GM12878 (cell line): ENCODE measurements around the gene SRD5A1. TPM values are rescaled to one million over a fixed set of nuclear protein-coding genes. Genes with fewer than 3 reads are reported as not detected.

Source experiments
- ATAC-seq: fragments of 200-7000 bp; cut with Tn5 transposase; 3 replicates; pipeline ENCODE4 v1.9.1; 2020; ENCODE audit warnings: mild to moderate bottlenecking, moderate library complexity
- BruUV-seq: library from RNA; stranded (reverse); fragments of 400-500 nt; replicated peaks from 2 replicates; lab custom pipeline; 2021; lab: Mats Ljungman, UMichigan
- CTCF ChIA-PET: fragments of 300-600 bp; sonication (Branson Sonifier 250); formaldehyde crosslinking; extraction: SDS; loops from one replicate; lab custom pipeline; 2021; ENCODE audit warnings: inconsistent platforms; lab: Yijun Ruan, JAX
- POLR2A ChIA-PET: fragments of 350-600 bp; formaldehyde crosslinking; extraction: SDS; loops from one replicate; lab custom pipeline; 2021; ENCODE audit warnings: inconsistent platforms; lab: Charles Lee
- RAD21 ChIA-PET: fragments of 300-600 bp; sonication (Branson Sonifier 250); formaldehyde crosslinking; loops from one replicate; lab custom pipeline; 2023; ENCODE audit warnings: antibody characterized with exemption; ENCODE audit not compliant: unreplicated experiment; lab: Charles Lee
- SMC1A ChIA-PET: fragments of 300-600 bp; sonication (Branson Sonifier 250); formaldehyde crosslinking; loops from one replicate; lab custom pipeline; 2023; ENCODE audit not compliant: unreplicated experiment, uncharacterized antibody; lab: Charles Lee
- DNase-seq: peaks from one replicate; pipeline ENCODE4 v3.0.0-alpha.2; 2011; ENCODE audit warnings: low read depth, low spot score
- FAIRE-seq: peaks from 3 replicates; lab custom pipeline; 2011; peaks lifted over from hg19 to GRCh38; lab: Jason Lieb, UNC
- H2AFZ ChIP-seq: 2 replicates; pipeline ENCODE4 v1.6.0; 2011; ENCODE audit warnings: low read depth, low read length, control low read depth; ENCODE audit not compliant: control insufficient read depth
- H3K27ac ChIP-seq: 2 replicates; pipeline ENCODE4 v1.5.1; 2011; ENCODE audit warnings: control low read depth; ENCODE audit not compliant: control insufficient read depth, insufficient read depth
- H3K27me3 ChIP-seq, 2 experiments: replicated peaks in 1 of 2; 2 replicates each; pipeline versions ENCODE4 v1.6.0 to v1.6.1; 2011; ENCODE audit warnings: low read length in 1 of 2; ENCODE audit not compliant: control insufficient read depth in 2 of 2, insufficient read depth in 2 of 2
- H3K36me3 ChIP-seq, 2 experiments: 2 replicates each; pipeline ENCODE4 v1.5.1; 2011; ENCODE audit warnings: low read length in 1 of 2; ENCODE audit not compliant: control insufficient read depth in 2 of 2, insufficient read depth in 2 of 2
- H3K4me1 ChIP-seq: 2 replicates; pipeline ENCODE4 v1.6.1; 2011; ENCODE audit warnings: mild to moderate bottlenecking, low read length, moderate library complexity, mixed read lengths; ENCODE audit not compliant: control insufficient read depth, insufficient read depth
- H3K4me2 ChIP-seq: 2 replicates; pipeline ENCODE4 v1.6.0; 2011; ENCODE audit warnings: control low read depth; ENCODE audit not compliant: control insufficient read depth, insufficient read depth
- H3K4me3 ChIP-seq: fragments of 200-600 bp; sonication (generic); 2 replicates; pipeline ENCODE4 v1.5.1; 2016
- H3K79me2 ChIP-seq: 2 replicates; pipeline ENCODE4 v1.6.0; 2011; ENCODE audit warnings: low read length; ENCODE audit not compliant: control insufficient read depth, insufficient read depth
- H3K9ac ChIP-seq: 2 replicates; pipeline ENCODE4 v1.8.0; 2011; ENCODE audit warnings: low read length, control low read depth, mixed read lengths; ENCODE audit not compliant: control insufficient read depth, insufficient read depth
- H3K9me3 ChIP-seq: replicated peaks from 3 replicates; pipeline ENCODE4 v1.5.1; 2011; ENCODE audit warnings: mild to moderate bottlenecking, low read length; ENCODE audit not compliant: control insufficient read depth, insufficient read depth
- H4K20me1 ChIP-seq: 2 replicates; pipeline ENCODE4 v1.6.0; 2011; ENCODE audit not compliant: control insufficient read depth, insufficient read depth
- MYB ChIP-seq: fragments of 150-350 bp; IDR thresholded peaks from 2 replicates; pipeline ENCODE4 v1.6.1; 2014; ENCODE audit warnings: mild to moderate bottlenecking, low read depth, low read length, borderline replicate concordance
- PAX8 ChIP-seq: fragments of 450-650 bp; IDR thresholded peaks from 2 replicates; pipeline ENCODE4 v1.6.1; 2017; ENCODE audit warnings: mild to moderate bottlenecking, moderate library complexity
- WGBS: methylation state at CpG from one replicate; pipeline ENCODE4 v1.1.6; 2016; ENCODE audit warnings: low lambda C conversion rate; ENCODE audit not compliant: insufficient replicate concordance, insufficient coverage; ENCODE audit errors: missing lambda C conversion rate; 5-methylcytosine and 5-hydroxymethylcytosine counted together
- in situ Hi-C: fragments of 300-500 bp; cut with MboI; formaldehyde crosslinking; loops from 9 replicates; pipeline ENCODE4 v1.14.3; 2018; ENCODE audit warnings: mixed read lengths
- intact Hi-C: fragments of 100-400 bp; cut with micrococcal nuclease; formaldehyde crosslinking; loops from one replicate; pipeline ENCODE4 v1.14.2; 2022; ENCODE audit not compliant: unreplicated experiment
- polyA plus RNA-seq, 11 experiments: library from polyadenylated mRNA; depleted of rRNA in 4 of 11; unstranded in 6 of 11; stranded (reverse) in 5 of 11; fragments of >200 nt; fragmentation: Nextera tagmentation in 4 of 11; fragmentation: Illumina TruSeq in 1 of 11; extraction: Ambion mirVana in 4 of 11; extraction: Trizol in 1 of 11; gene quantifications; 1 replicate in 1 of 11; 2 replicates in 10 of 11; pipeline versions ENCODE4 v1.2.1 to v1.2.3, GENCODE V29; 2011 to 2016; ENCODE audit warnings: inconsistent platforms in 2 of 11, missing spikeins in 2 of 11, low read depth in 1 of 11
- total RNA-seq, 4 experiments: library from RNA; depleted of rRNA in 3 of 4; stranded (reverse); fragments of >200 nt in 3 of 4; fragmentation: Illumina TruSeq in 1 of 4; extraction: Trizol in 1 of 4; gene quantifications; 2 replicates each; pipeline versions ENCODE4 v1.2.1 to v1.2.3, GENCODE V29; 2013 to 2021
- TF ChIP-seq, protein P1 (sequence below): fragments of 150-350 bp; IDR thresholded peaks from 2 replicates; pipeline ENCODE4 v1.6.1; 2014; ENCODE audit warnings: mild to moderate bottlenecking, low read depth, low read length
- TF ChIP-seq, protein P2 (sequence below): fragments of 450-650 bp; IDR thresholded peaks from 2 replicates; pipeline ENCODE4 v1.6.1; 2016; ENCODE audit warnings: mild to moderate bottlenecking
- TF ChIP-seq, protein P3 (sequence below), 3 experiments: IDR thresholded peaks in 2 of 3; conservative IDR thresholded peaks in 1 of 3; 2 replicates each; pipeline ENCODE4 v1.5.1; 2011; ENCODE audit warnings: low read depth in 3 of 3, low read length in 3 of 3, mild to moderate bottlenecking in 3 of 3, control low read depth in 2 of 3, moderate library complexity in 2 of 3, inconsistent platforms in 1 of 3, mixed read lengths in 1 of 3; ENCODE audit not compliant: control insufficient read depth in 2 of 3, insufficient read depth in 1 of 3; ENCODE audit errors: extremely low read depth in 1 of 3
- TF ChIP-seq, protein P4 (sequence below): fragments of 450-650 bp; formaldehyde crosslinking; IDR thresholded peaks from 2 replicates; pipeline ENCODE4 v1.4.0; 2020; ENCODE audit warnings: mild to moderate bottlenecking, moderate library complexity

SRD5A1 gene
- total and polyA plus RNA-seq, 10 of the 15 experiments (the other 5 are each of a cell fraction or from before 2014, with no cell fraction given): 0.76 to 20.1 (median 12.3) TPM

DNA sequence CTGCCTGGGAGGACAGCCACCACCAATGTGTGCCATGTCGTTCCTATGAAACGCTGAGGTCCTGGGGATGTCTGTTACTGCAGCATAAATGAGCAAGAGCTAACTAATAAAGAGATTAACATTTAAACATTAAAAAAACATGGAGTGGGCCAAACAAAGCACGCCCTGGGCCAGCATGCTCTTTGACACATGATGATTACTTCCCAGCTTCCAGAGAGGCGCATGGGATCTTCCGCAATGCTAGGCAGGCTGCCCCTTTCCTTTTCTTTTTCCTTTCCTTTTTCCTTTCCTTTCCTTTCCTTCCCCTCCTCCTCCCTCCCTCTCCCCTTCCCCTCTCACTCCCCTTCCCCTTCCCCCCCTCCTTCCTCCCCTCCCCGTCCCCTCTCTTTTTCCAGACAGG lies 69.4 kb downstream of the SRD5A1 start:
- no peak for ATAC-seq

DNA sequence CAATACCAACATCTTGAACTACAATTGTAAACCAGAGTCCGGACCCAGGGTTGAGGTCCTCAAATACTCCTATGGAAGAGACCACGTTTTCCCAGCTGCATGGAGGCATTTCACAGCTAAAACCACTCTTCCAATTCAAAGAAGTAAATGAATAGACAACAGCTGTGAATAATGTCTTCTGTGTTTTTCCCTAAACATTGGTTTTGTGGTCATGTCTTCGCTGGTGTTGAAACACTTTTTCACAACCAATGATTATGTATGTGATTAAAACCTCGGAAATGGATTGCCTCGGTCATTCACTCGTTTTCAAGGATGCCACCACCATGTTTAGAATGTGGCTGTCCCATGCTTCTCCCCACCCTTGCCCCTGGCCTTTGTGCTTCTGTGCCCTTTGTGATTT lies 70.6 kb downstream of the SRD5A1 start:
- ChIA-PET RAD21 (no interaction called here), POLR2A (no interaction called here), SMC1A (no interaction called here), CTCF (no interaction called here)
- Histone ChIP-seq H3K27ac (no peak overlapping the region), H3K4me1 (peaks cover 15% of the 10 kb centered on the region), H3K9ac (no peak overlapping the region), H3K4me2 (no peak overlapping the region), H3K79me2 (no peaks in the 10 kb centered on the region), H3K36me3 (no peaks in the 10 kb centered on the region), H3K4me3 (no peak overlapping the region), H4K20me1 (no peaks in the 10 kb centered on the region), H3K9me3 (no peaks in the 10 kb centered on the region), H2AFZ (no peak overlapping the region), H3K27me3 (no peaks in the 10 kb centered on the region; a peak in 1 of 4 replicates)
- FAIRE-seq: no peak
- DNase-seq: no peak
- BruUV-seq: no TSS peak
- intact Hi-C loops (no loop called here), in situ Hi-C loops (no loop called here)
- no peak for ATAC-seq
- 51% methylated on average over 6 of the region's 6 CpGs for WGBS
- TF ChIP-seq, protein P1, sequence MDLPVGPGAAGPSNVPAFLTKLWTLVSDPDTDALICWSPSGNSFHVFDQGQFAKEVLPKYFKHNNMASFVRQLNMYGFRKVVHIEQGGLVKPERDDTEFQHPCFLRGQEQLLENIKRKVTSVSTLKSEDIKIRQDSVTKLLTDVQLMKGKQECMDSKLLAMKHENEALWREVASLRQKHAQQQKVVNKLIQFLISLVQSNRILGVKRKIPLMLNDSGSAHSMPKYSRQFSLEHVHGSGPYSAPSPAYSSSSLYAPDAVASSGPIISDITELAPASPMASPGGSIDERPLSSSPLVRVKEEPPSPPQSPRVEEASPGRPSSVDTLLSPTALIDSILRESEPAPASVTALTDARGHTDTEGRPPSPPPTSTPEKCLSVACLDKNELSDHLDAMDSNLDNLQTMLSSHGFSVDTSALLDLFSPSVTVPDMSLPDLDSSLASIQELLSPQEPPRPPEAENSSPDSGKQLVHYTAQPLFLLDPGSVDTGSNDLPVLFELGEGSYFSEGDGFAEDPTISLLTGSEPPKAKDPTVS: no peak
- TF ChIP-seq PAX8 (no peak), MYB (no peak)
- TF ChIP-seq, protein P2, sequence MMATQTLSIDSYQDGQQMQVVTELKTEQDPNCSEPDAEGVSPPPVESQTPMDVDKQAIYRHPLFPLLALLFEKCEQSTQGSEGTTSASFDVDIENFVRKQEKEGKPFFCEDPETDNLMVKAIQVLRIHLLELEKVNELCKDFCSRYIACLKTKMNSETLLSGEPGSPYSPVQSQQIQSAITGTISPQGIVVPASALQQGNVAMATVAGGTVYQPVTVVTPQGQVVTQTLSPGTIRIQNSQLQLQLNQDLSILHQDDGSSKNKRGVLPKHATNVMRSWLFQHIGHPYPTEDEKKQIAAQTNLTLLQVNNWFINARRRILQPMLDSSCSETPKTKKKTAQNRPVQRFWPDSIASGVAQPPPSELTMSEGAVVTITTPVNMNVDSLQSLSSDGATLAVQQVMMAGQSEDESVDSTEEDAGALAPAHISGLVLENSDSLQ: no peak
- TF ChIP-seq, protein P3, sequence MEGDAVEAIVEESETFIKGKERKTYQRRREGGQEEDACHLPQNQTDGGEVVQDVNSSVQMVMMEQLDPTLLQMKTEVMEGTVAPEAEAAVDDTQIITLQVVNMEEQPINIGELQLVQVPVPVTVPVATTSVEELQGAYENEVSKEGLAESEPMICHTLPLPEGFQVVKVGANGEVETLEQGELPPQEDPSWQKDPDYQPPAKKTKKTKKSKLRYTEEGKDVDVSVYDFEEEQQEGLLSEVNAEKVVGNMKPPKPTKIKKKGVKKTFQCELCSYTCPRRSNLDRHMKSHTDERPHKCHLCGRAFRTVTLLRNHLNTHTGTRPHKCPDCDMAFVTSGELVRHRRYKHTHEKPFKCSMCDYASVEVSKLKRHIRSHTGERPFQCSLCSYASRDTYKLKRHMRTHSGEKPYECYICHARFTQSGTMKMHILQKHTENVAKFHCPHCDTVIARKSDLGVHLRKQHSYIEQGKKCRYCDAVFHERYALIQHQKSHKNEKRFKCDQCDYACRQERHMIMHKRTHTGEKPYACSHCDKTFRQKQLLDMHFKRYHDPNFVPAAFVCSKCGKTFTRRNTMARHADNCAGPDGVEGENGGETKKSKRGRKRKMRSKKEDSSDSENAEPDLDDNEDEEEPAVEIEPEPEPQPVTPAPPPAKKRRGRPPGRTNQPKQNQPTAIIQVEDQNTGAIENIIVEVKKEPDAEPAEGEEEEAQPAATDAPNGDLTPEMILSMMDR (IDR thresholded peaks at IDR 0.05 in 2 of 3, conservative IDR thresholded peaks at IDR 0.05 in 1 of 3; ENCODE audit: control insufficient read depth in 2 of 3, extremely low read depth in 1 of 3, insufficient read depth in 1 of 3, low read depth in 3 of 3, low read length in 3 of 3): no peak

More for the DNA sequence above, 69.4 kb downstream of the SRD5A1 start:
- no peak overlapping the region for H2AFZ ChIP-seq
- no TSS peak for BruUV-seq
- no peak overlapping the region for H3K4me2 ChIP-seq
- WGBS: 90% methylated on average over 5 of the region's 6 CpGs
- SMC1A ChIA-PET: no interaction called here
- POLR2A ChIA-PET: no interaction called here
- no peaks in the 10 kb centered on the region for H4K20me1 ChIP-seq
- RAD21 ChIA-PET: no interaction called here
- intact Hi-C loops: no loop called here
- CTCF ChIA-PET: no interaction called here
- FAIRE-seq: no peak
- TF ChIP-seq, protein P4, sequence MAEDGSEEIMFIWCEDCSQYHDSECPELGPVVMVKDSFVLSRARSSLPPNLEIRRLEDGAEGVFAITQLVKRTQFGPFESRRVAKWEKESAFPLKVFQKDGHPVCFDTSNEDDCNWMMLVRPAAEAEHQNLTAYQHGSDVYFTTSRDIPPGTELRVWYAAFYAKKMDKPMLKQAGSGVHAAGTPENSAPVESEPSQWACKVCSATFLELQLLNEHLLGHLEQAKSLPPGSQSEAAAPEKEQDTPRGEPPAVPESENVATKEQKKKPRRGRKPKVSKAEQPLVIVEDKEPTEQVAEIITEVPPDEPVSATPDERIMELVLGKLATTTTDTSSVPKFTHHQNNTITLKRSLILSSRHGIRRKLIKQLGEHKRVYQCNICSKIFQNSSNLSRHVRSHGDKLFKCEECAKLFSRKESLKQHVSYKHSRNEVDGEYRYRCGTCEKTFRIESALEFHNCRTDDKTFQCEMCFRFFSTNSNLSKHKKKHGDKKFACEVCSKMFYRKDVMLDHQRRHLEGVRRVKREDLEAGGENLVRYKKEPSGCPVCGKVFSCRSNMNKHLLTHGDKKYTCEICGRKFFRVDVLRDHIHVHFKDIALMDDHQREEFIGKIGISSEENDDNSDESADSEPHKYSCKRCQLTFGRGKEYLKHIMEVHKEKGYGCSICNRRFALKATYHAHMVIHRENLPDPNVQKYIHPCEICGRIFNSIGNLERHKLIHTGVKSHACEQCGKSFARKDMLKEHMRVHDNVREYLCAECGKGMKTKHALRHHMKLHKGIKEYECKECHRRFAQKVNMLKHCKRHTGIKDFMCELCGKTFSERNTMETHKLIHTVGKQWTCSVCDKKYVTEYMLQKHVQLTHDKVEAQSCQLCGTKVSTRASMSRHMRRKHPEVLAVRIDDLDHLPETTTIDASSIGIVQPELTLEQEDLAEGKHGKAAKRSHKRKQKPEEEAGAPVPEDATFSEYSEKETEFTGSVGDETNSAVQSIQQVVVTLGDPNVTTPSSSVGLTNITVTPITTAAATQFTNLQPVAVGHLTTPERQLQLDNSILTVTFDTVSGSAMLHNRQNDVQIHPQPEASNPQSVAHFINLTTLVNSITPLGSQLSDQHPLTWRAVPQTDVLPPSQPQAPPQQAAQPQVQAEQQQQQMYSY (CRISPR knock-in tag): no peak
- TF ChIP-seq, all 136 proteins: peak for 0
- Histone ChIP-seq H3K36me3 (no peaks in the 10 kb centered on the region), H3K9me3 (no peaks in the 10 kb centered on the region), H3K9ac (no peak overlapping the region), H3K27me3 (no peaks in the 10 kb centered on the region; a peak in 1 of 4 replicates), H3K4me3 (no peak overlapping the region), H3K27ac (no peak overlapping the region), H3K4me1 (peaks cover 10% of the 10 kb centered on the region), H3K79me2 (no peaks in the 10 kb centered on the region)
- in situ Hi-C loops: no loop called here
- DNase-seq: no peak
